Measurements from ENCODE around the gene KLHL29.

The KLHL29 gene

GRCh38 chr2:23526114-23526513, 141.1 kb downstream of the KLHL29 start:
- no peak overlapping the region for H3K4me2 ChIP-seq (ENCODE audit: low read length)
- H3K18ac ChIP-seq (ENCODE audit: low read length), result no peak overlapping the region
- H3K4me1 ChIP-seq (ENCODE audit: control insufficient read depth in 1 of 2, insufficient read depth in 2 of 2, low read length in 2 of 2), result peaks cover 0 to 8% of the 10 kb centered on the region in 2 experiments
- H2BK5ac ChIP-seq (ENCODE audit: low read depth, low read length, poor library complexity), result no peak overlapping the region
- no CpG with 5 or more reads among the region's 19 CpGs for WGBS (ENCODE audit: extremely low coverage, insufficient coverage, insufficient read length)
- H3K36me3 ChIP-seq (ENCODE audit: control insufficient read depth in 1 of 2, insufficient read depth in 2 of 2, low read length in 2 of 2), result no peaks in the 10 kb centered on the region
- no peak overlapping the region for H3K9ac ChIP-seq (ENCODE audit: low read length)
- no peaks in the 10 kb centered on the region for H3K27me3 ChIP-seq (ENCODE audit: insufficient read depth, low read length)
- no peak overlapping the region for H3K27ac ChIP-seq (ENCODE audit: low read depth, low read length)
- DNase-seq, result no peak
- no peak overlapping the region for H2AFZ ChIP-seq (ENCODE audit: insufficient read depth, low read length, poor library complexity)
- H3K23ac ChIP-seq (ENCODE audit: low read length), result no peak overlapping the region
- H2AK5ac ChIP-seq (ENCODE audit: low read length), result no peak overlapping the region
- no peak overlapping the region for H4K91ac ChIP-seq (ENCODE audit: low read depth, low read length)
- H2BK12ac ChIP-seq (ENCODE audit: low read length), result no peak overlapping the region
- H3K9me3 ChIP-seq (ENCODE audit: insufficient read depth, low read depth, low read length), result peaks cover 2% of the 10 kb centered on the region
- no peak overlapping the region for H3K4ac ChIP-seq (ENCODE audit: low read depth, low read length)
- H3K14ac ChIP-seq (ENCODE audit: low read length), result no peak overlapping the region
- no peak overlapping the region for H4K12ac ChIP-seq (ENCODE audit: low read depth, low read length)
- H3K79me2 ChIP-seq (ENCODE audit: control insufficient read depth, insufficient read depth, low read length, poor library complexity), result no peaks in the 10 kb centered on the region
- no peak overlapping the region for H4K8ac ChIP-seq (ENCODE audit: low read depth, low read length)
- no peaks in the 10 kb centered on the region for H3K79me1 ChIP-seq (ENCODE audit: low read length)
- no peak overlapping the region for H3K4me3 ChIP-seq (ENCODE audit: low read depth, low read length)
- no peak overlapping the region for H2BK120ac ChIP-seq (ENCODE audit: insufficient read depth, low read length, poor library complexity)

- H4K12ac ChIP-seq (ENCODE audit: low read depth, low read length), result no peak overlapping the region
- WGBS (ENCODE audit: extremely low coverage, insufficient coverage, insufficient read length), result no CpG with 5 or more reads among the region's 25 CpGs
- peaks cover 0 to 8% of the 10 kb centered on the region in 2 experiments for H3K4me1 ChIP-seq (ENCODE audit: control insufficient read depth in 1 of 2, insufficient read depth in 2 of 2, low read length in 2 of 2)
- H2BK120ac ChIP-seq (ENCODE audit: insufficient read depth, low read length, poor library complexity), result no peak overlapping the region
- DNase-seq, result no peak
- H3K27me3 ChIP-seq (ENCODE audit: insufficient read depth, low read length), result no peaks in the 10 kb centered on the region
- no peak overlapping the region for H3K4ac ChIP-seq (ENCODE audit: low read depth, low read length)
- H2AK5ac ChIP-seq (ENCODE audit: low read length), result no peak overlapping the region
- no peak overlapping the region for H2BK5ac ChIP-seq (ENCODE audit: low read depth, low read length, poor library complexity)
- H3K4me3 ChIP-seq (ENCODE audit: low read depth, low read length), result no peak overlapping the region
- no peak overlapping the region for H4K8ac ChIP-seq (ENCODE audit: low read depth, low read length)
- H3K23ac ChIP-seq (ENCODE audit: low read length), result no peak overlapping the region
- no peak overlapping the region for H3K9ac ChIP-seq (ENCODE audit: low read length)
- no peaks in the 10 kb centered on the region for H3K79me2 ChIP-seq (ENCODE audit: control insufficient read depth, insufficient read depth, low read length, poor library complexity)
- H3K18ac ChIP-seq (ENCODE audit: low read length), result no peak overlapping the region
- H2AFZ ChIP-seq (ENCODE audit: insufficient read depth, low read length, poor library complexity), result no peak overlapping the region
- H2BK12ac ChIP-seq (ENCODE audit: low read length), result no peak overlapping the region
- H3K4me2 ChIP-seq (ENCODE audit: low read length), result no peak overlapping the region
- no peaks in the 10 kb centered on the region for H3K36me3 ChIP-seq (ENCODE audit: control insufficient read depth in 1 of 2, insufficient read depth in 2 of 2, low read length in 2 of 2)
- H3K79me1 ChIP-seq (ENCODE audit: low read length), result no peaks in the 10 kb centered on the region
- H4K91ac ChIP-seq (ENCODE audit: low read depth, low read length), result no peak overlapping the region
- H3K14ac ChIP-seq (ENCODE audit: low read length), result no peak overlapping the region
- H3K9me3 ChIP-seq (ENCODE audit: insufficient read depth, low read depth, low read length), result peaks cover 2% of the 10 kb centered on the region
- H3K27ac ChIP-seq (ENCODE audit: low read depth, low read length), result no peak overlapping the region
Observed at GRCh38 chr2:23526835-23527790, 142.1 kb downstream of the KLHL29 start.

- Histone ChIP-seq H2BK5ac (ENCODE audit: low read depth, low read length, poor library complexity) (no peak overlapping the region), H3K79me2 (ENCODE audit: control insufficient read depth, insufficient read depth, low read length, poor library complexity) (no peaks in the 10 kb centered on the region), H4K8ac (ENCODE audit: low read depth, low read length) (no peak overlapping the region), H3K27ac (ENCODE audit: low read depth, low read length) (no peak overlapping the region), H2BK120ac (ENCODE audit: insufficient read depth, low read length, poor library complexity) (no peak overlapping the region), H3K14ac (ENCODE audit: low read length) (no peak overlapping the region), H3K9ac (ENCODE audit: low read length) (no peak overlapping the region), H3K27me3 (ENCODE audit: insufficient read depth, low read length) (no peaks in the 10 kb centered on the region), H4K91ac (ENCODE audit: low read depth, low read length) (no peak overlapping the region), H3K4me2 (ENCODE audit: low read length) (no peak overlapping the region), H3K79me1 (ENCODE audit: low read length) (no peaks in the 10 kb centered on the region), H4K12ac (ENCODE audit: low read depth, low read length) (no peak overlapping the region), H2AFZ (ENCODE audit: insufficient read depth, low read length, poor library complexity) (no peak overlapping the region), H3K36me3 (ENCODE audit: control insufficient read depth in 1 of 2, insufficient read depth in 2 of 2, low read length in 2 of 2) (no peaks in the 10 kb centered on the region), H3K4me1 (ENCODE audit: control insufficient read depth in 1 of 2, insufficient read depth in 2 of 2, low read length in 2 of 2) (peaks cover 9 to 10% of the 10 kb centered on the region in 2 experiments), H3K4me3 (ENCODE audit: low read depth, low read length) (no peak overlapping the region), H2BK12ac (ENCODE audit: low read length) (no peak overlapping the region), H3K9me3 (ENCODE audit: insufficient read depth, low read depth, low read length) (peaks cover 2% of the 10 kb centered on the region), H3K4ac (ENCODE audit: low read depth, low read length) (no peak overlapping the region), H3K23ac (ENCODE audit: low read length) (no peak overlapping the region), H2AK5ac (ENCODE audit: low read length) (no peak overlapping the region), H3K18ac (ENCODE audit: low read length) (no peak overlapping the region)
- DNase-seq, result no peak
- WGBS (ENCODE audit: extremely low coverage, insufficient coverage, insufficient read length), result no CpG with 5 or more reads among the region's 12 CpGs
Observed at GRCh38 chr2:23528171-23528570, 143.2 kb downstream of the KLHL29 start.

GRCh38 chr2:23528690-23529089, 143.7 kb downstream of the KLHL29 start:
- no peak overlapping the region for H3K18ac ChIP-seq (ENCODE audit: low read length)
- no peak overlapping the region for H3K4me2 ChIP-seq (ENCODE audit: low read length)
- no peak overlapping the region for H4K8ac ChIP-seq (ENCODE audit: low read depth, low read length)
- H3K23ac ChIP-seq (ENCODE audit: low read length), result no peak overlapping the region
- H2AK5ac ChIP-seq (ENCODE audit: low read length), result no peak overlapping the region
- no peak overlapping the region for H2BK12ac ChIP-seq (ENCODE audit: low read length)
- no peak overlapping the region for H2BK120ac ChIP-seq (ENCODE audit: insufficient read depth, low read length, poor library complexity)
- no peaks in the 10 kb centered on the region for H3K36me3 ChIP-seq (ENCODE audit: control insufficient read depth in 1 of 2, insufficient read depth in 2 of 2, low read length in 2 of 2)
- H3K4ac ChIP-seq (ENCODE audit: low read depth, low read length), result no peak overlapping the region
- H3K14ac ChIP-seq (ENCODE audit: low read length), result no peak overlapping the region
- no peak overlapping the region for H4K12ac ChIP-seq (ENCODE audit: low read depth, low read length)
- peaks cover 7 to 11% of the 10 kb centered on the region in 2 experiments for H3K4me1 ChIP-seq (ENCODE audit: control insufficient read depth in 1 of 2, insufficient read depth in 2 of 2, low read length in 2 of 2)
- no peaks in the 10 kb centered on the region for H3K79me2 ChIP-seq (ENCODE audit: control insufficient read depth, insufficient read depth, low read length, poor library complexity)
- no peak overlapping the region for H2AFZ ChIP-seq (ENCODE audit: insufficient read depth, low read length, poor library complexity)
- no peak for DNase-seq
- H3K9ac ChIP-seq (ENCODE audit: low read length), result no peak overlapping the region
- no CpG with 5 or more reads among the region's 11 CpGs for WGBS (ENCODE audit: extremely low coverage, insufficient coverage, insufficient read length)
- no peak overlapping the region for H2BK5ac ChIP-seq (ENCODE audit: low read depth, low read length, poor library complexity)
- no peaks in the 10 kb centered on the region for H3K27me3 ChIP-seq (ENCODE audit: insufficient read depth, low read length)
- H3K9me3 ChIP-seq (ENCODE audit: insufficient read depth, low read depth, low read length), result peaks cover 2% of the 10 kb centered on the region
- H3K27ac ChIP-seq (ENCODE audit: low read depth, low read length), result no peak overlapping the region
- no peak overlapping the region for H4K91ac ChIP-seq (ENCODE audit: low read depth, low read length)
- no peak overlapping the region for H3K4me3 ChIP-seq (ENCODE audit: low read depth, low read length)
- no peaks in the 10 kb centered on the region for H3K79me1 ChIP-seq (ENCODE audit: low read length)
